Measurements from ENCODE around the gene MDFIC2.

GRCh38 chr3:70310809-70311208 lies 1.6 kb downstream of the MDFIC2 start:
- TF ChIP-seq CTCF (IDR thresholded peaks at IDR 0.05) (no peak), POLR2A (IDR thresholded peaks at IDR 0.05) (no peak)
